ENCODE measurements around the gene COL4A6.

Gene COL4A6

DNA sequence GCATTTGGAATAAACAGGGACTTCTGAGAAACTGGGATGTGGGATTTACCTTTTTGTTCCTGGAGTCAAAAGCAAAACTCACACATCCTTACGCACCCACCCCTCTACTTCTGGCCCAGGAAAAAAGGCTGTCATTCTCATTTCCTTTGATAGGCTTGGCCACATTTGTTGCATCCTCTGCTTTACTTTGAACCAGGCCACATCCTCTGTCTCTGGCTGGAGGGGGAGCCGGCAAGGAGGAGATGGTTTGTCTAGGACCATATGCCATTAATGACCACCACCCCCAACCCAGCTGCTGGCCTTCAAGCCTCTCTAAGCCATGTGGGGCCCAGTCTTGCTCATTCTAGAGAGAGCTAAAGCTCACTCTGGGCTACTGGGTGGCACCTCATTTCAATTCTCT, 282.1 kb downstream of the COL4A6 start:
- peaks cover 9% of the 10 kb centered on the region for H3K36me3 ChIP-seq (ENCODE audit: insufficient read depth, insufficient read length, low read length)
- TF ChIP-seq YY1 (IDR thresholded peaks at IDR 0.05; ENCODE audit: insufficient read depth, insufficient read length) (no peak), ZNF274 (IDR thresholded peaks at IDR 0.05; ENCODE audit: low read depth, low read length) (no peak), SUZ12 (IDR thresholded peaks at IDR 0.05; ENCODE audit: extremely low read depth, insufficient read depth, insufficient read length) (no peak)
- H3K27me3 ChIP-seq (ENCODE audit: insufficient read depth, insufficient read length), result no peaks in the 10 kb centered on the region
- no peaks in the 10 kb centered on the region for H3K4me1 ChIP-seq (ENCODE audit: insufficient read depth, insufficient read length)
- H3K9ac ChIP-seq (ENCODE audit: insufficient read length, low read depth), result no peak overlapping the region
- DNase-seq (ENCODE audit: low read depth, low spot score), result no peak
- H3K4me3 ChIP-seq (ENCODE audit: insufficient read length, low read depth), result no peak overlapping the region
- no peaks in the 10 kb centered on the region for H3K9me3 ChIP-seq (ENCODE audit: insufficient read depth, low read length)

DNA sequence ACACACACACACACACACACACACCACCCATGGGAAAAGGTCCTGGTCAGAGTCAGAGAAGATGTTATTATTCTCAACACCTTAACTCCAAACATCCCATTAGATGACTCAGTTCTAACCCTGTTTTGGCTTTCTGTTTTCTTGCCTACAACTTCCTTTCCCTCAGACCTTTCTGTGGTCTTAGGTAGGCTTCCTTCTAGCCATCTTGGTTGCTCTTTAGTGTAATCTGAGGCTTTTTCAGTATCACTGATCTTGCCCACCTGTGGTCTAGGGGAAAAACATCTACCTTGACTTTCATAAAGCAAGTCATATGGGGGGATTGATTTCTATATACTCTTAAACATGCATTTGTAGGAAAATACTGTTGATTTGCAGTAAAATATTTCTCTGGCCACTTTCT, 289.7 kb downstream of the COL4A6 start:
- Histone ChIP-seq H3K4me3 (ENCODE audit: insufficient read length, low read depth) (no peak overlapping the region), H3K36me3 (ENCODE audit: insufficient read depth, insufficient read length, low read length) (peaks cover 8% of the 10 kb centered on the region), H3K27me3 (ENCODE audit: insufficient read depth, insufficient read length) (no peaks in the 10 kb centered on the region), H3K4me1 (ENCODE audit: insufficient read depth, insufficient read length) (no peaks in the 10 kb centered on the region), H3K9ac (ENCODE audit: insufficient read length, low read depth) (no peak overlapping the region), H3K9me3 (ENCODE audit: insufficient read depth, low read length) (no peaks in the 10 kb centered on the region)
- DNase-seq (ENCODE audit: low read depth, low spot score), result no peak
- no peak for TF ChIP-seq SUZ12 (IDR thresholded peaks at IDR 0.05; ENCODE audit: extremely low read depth, insufficient read depth, insufficient read length)
- no peak for TF ChIP-seq ZNF274 (IDR thresholded peaks at IDR 0.05; ENCODE audit: low read depth, low read length)
- no peak for TF ChIP-seq YY1 (IDR thresholded peaks at IDR 0.05; ENCODE audit: insufficient read depth, insufficient read length)

DNA sequence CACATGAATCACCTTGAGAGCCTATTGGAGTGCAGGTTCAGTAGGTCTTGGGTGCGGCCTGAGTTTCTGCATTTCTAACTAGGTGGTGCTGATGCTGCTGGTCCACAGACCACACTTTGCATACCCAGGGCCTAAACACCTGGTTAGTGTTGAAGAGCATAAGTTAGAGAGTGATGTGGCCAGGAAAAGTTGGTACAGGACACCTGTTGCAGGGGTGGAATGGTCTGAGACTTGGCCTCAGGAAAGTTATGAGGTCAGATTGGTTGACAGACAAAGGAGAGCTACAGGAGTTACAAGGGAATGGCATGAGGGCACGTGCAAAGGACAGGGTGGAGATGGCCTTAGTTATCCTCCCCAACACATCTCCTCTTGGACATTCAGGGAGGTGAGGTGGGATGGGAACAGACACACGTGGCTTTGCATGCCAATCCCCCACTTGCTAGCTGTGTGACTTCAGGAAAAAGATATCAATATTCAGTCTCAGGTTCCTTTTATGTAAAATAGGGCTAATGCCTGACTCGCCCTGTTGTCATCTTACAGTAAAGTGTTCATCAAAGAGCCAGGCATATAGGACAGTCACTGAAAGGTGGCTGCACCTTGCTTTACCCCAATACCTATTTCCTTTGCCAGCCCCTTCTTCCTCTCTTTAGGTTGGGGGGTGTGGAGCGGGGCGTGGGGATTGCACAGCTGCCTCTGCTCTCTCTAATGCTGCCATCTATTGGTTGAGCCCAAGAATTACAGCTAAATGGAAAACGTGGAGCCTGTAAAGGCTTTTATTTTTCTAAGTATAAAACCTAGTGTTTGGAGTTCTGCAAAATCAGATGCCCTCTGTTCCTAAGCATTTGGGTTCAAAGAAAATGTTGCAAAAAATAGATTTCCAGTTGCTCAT, 299.2 kb downstream of the COL4A6 start:
- Histone ChIP-seq H3K36me3 (ENCODE audit: insufficient read depth, insufficient read length, low read length) (peaks cover 9% of the 10 kb centered on the region), H3K9ac (ENCODE audit: insufficient read length, low read depth) (no peak overlapping the region), H3K4me3 (ENCODE audit: insufficient read length, low read depth) (no peak overlapping the region), H3K9me3 (ENCODE audit: insufficient read depth, low read length) (no peaks in the 10 kb centered on the region), H3K27me3 (ENCODE audit: insufficient read depth, insufficient read length) (no peaks in the 10 kb centered on the region), H3K4me1 (ENCODE audit: insufficient read depth, insufficient read length) (no peaks in the 10 kb centered on the region)
- no peak for DNase-seq (ENCODE audit: low read depth, low spot score)
- TF ChIP-seq ZNF274 (IDR thresholded peaks at IDR 0.05; ENCODE audit: low read depth, low read length) (no peak), SUZ12 (IDR thresholded peaks at IDR 0.05; ENCODE audit: extremely low read depth, insufficient read depth, insufficient read length) (no peak), YY1 (IDR thresholded peaks at IDR 0.05; ENCODE audit: insufficient read depth, insufficient read length) (no peak)

DNA sequence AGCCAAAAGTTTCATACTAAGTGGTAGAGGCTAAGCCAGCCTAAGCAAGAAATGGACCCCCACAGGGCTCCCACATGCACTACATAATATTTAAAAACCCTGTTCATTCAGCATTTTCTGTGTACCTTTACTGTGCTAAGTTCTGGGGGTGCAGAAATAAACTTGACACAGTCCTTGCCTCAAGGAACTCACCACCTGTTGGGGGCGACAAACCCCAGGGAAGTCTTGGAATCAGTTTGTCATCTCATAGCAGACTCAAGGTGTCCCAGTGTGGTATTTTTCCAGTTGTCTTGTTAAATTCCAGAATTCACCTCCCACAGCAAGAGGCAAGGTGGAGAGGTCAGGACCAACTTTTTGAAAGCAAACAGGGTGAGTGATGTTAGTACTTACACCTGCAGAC, 303.5 kb downstream of the COL4A6 start:
- H3K9me3 ChIP-seq (ENCODE audit: insufficient read depth, low read length), result no peaks in the 10 kb centered on the region
- H3K4me1 ChIP-seq (ENCODE audit: insufficient read depth, insufficient read length), result no peaks in the 10 kb centered on the region
- no peak overlapping the region for H3K9ac ChIP-seq (ENCODE audit: insufficient read length, low read depth)
- TF ChIP-seq ZNF274 (IDR thresholded peaks at IDR 0.05; ENCODE audit: low read depth, low read length), result no peak
- TF ChIP-seq SUZ12 (IDR thresholded peaks at IDR 0.05; ENCODE audit: extremely low read depth, insufficient read depth, insufficient read length), result no peak
- TF ChIP-seq YY1 (IDR thresholded peaks at IDR 0.05; ENCODE audit: insufficient read depth, insufficient read length), result no peak
- H3K36me3 ChIP-seq (ENCODE audit: insufficient read depth, insufficient read length, low read length), result peaks cover 11% of the 10 kb centered on the region
- no peaks in the 10 kb centered on the region for H3K27me3 ChIP-seq (ENCODE audit: insufficient read depth, insufficient read length)
- no peak for DNase-seq (ENCODE audit: low read depth, low spot score)
- no peak overlapping the region for H3K4me3 ChIP-seq (ENCODE audit: insufficient read length, low read depth)

DNA sequence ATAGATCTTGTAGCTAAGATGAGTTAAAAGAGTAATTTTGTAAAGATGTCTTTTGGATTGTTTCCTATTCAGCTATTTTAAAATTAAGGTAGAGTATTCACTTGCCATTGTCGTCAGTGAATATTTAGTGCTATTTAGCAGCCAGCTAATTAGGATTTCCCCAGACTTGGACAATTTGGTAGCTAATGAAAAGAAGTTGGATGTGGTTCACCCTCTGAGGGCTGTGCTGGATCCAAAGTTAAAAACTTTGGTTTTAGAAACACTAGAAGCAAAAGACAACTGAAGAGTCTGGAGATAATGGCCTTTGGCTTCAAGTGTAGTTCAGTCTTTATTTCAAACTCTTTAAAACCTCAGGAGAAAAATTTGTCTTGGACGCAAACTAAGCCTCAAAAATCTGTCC, 305.3 kb downstream of the COL4A6 start:
- no peak overlapping the region for H3K4me3 ChIP-seq (ENCODE audit: insufficient read length, low read depth)
- TF ChIP-seq YY1 (IDR thresholded peaks at IDR 0.05; ENCODE audit: insufficient read depth, insufficient read length), result no peak
- no peak for TF ChIP-seq ZNF274 (IDR thresholded peaks at IDR 0.05; ENCODE audit: low read depth, low read length)
- no peak for TF ChIP-seq SUZ12 (IDR thresholded peaks at IDR 0.05; ENCODE audit: extremely low read depth, insufficient read depth, insufficient read length)
- peaks cover 5% of the 10 kb centered on the region for H3K36me3 ChIP-seq (ENCODE audit: insufficient read depth, insufficient read length, low read length)
- H3K4me1 ChIP-seq (ENCODE audit: insufficient read depth, insufficient read length), result no peaks in the 10 kb centered on the region
- DNase-seq (ENCODE audit: low read depth, low spot score), result no peak
- H3K27me3 ChIP-seq (ENCODE audit: insufficient read depth, insufficient read length), result no peaks in the 10 kb centered on the region
- H3K9me3 ChIP-seq (ENCODE audit: insufficient read depth, low read length), result no peaks in the 10 kb centered on the region
- no peak overlapping the region for H3K9ac ChIP-seq (ENCODE audit: insufficient read length, low read depth)

DNA sequence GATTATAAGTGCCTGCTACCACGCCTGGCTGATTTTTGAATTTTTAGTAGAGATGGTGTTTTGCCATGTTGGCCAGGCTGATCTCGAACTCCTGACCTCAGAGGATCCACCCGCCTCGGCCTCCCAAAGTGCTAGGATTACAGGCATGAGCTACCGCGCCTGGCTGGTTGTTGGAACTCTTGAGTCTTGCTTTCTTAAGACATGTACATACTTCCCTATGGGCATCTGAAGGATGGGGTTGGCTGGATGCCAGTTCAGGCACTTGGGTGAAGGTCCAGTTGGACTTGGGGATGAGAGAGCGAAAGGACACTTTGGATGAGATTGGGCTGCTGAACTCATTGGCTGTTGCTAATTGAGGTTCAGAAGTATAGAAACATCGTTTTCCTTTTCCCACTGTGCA, 306.2 kb downstream of the COL4A6 start:
- TF ChIP-seq YY1 (IDR thresholded peaks at IDR 0.05; ENCODE audit: insufficient read depth, insufficient read length) (no peak), SUZ12 (IDR thresholded peaks at IDR 0.05; ENCODE audit: extremely low read depth, insufficient read depth, insufficient read length) (no peak), ZNF274 (IDR thresholded peaks at IDR 0.05; ENCODE audit: low read depth, low read length) (no peak)
- Histone ChIP-seq H3K36me3 (ENCODE audit: insufficient read depth, insufficient read length, low read length) (peaks cover 5% of the 10 kb centered on the region), H3K9me3 (ENCODE audit: insufficient read depth, low read length) (no peaks in the 10 kb centered on the region), H3K9ac (ENCODE audit: insufficient read length, low read depth) (no peak overlapping the region), H3K4me1 (ENCODE audit: insufficient read depth, insufficient read length) (no peaks in the 10 kb centered on the region), H3K4me3 (ENCODE audit: insufficient read length, low read depth) (no peak overlapping the region), H3K27me3 (ENCODE audit: insufficient read depth, insufficient read length) (no peaks in the 10 kb centered on the region)
- DNase-seq (ENCODE audit: low read depth, low spot score), result no peak

DNA sequence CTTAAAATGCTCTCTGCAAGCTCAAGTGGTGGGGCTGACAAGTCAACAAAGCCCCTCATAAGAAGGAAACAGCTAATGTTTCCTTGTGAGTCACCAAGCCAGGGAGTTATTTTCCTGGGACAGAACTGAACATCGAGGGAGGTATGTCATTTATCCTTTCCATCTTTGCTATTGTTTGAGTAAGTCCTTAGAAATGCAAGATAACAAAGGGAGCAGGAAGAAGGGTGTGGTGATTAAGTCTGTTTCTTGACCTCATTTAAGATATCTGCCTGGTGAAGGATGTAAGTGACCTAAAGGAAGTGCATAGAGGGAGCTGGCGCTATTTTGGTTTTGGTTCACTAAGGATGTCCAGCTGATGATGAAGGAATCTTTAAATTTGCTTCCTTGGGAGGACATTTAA, 306.8 kb downstream of the COL4A6 start:
- TF ChIP-seq SUZ12 (IDR thresholded peaks at IDR 0.05; ENCODE audit: extremely low read depth, insufficient read depth, insufficient read length) (no peak), YY1 (IDR thresholded peaks at IDR 0.05; ENCODE audit: insufficient read depth, insufficient read length) (no peak), ZNF274 (IDR thresholded peaks at IDR 0.05; ENCODE audit: low read depth, low read length) (no peak)
- Histone ChIP-seq H3K36me3 (ENCODE audit: insufficient read depth, insufficient read length, low read length) (peaks cover 5% of the 10 kb centered on the region), H3K4me1 (ENCODE audit: insufficient read depth, insufficient read length) (no peaks in the 10 kb centered on the region), H3K9ac (ENCODE audit: insufficient read length, low read depth) (no peak overlapping the region), H3K9me3 (ENCODE audit: insufficient read depth, low read length) (no peaks in the 10 kb centered on the region), H3K27me3 (ENCODE audit: insufficient read depth, insufficient read length) (no peaks in the 10 kb centered on the region), H3K4me3 (ENCODE audit: insufficient read length, low read depth) (no peak overlapping the region)
- no peak for DNase-seq (ENCODE audit: low read depth, low spot score)

Measured in NT2/D1 (cell line).